Adrenal gland (tissue), 12 donors: ENCODE results near the gene CAPN13. TPM values are rescaled to one million over a fixed set of nuclear protein-coding genes. Genes with fewer than 3 reads are reported as not detected.

Source experiments
- DNase-seq, 7 donors: peaks; one replicate each; pipeline ENCODE4 v3.0.0-alpha.2; 2019 to 2020
- H3K27ac ChIP-seq, 5 donors: fragments of 200-600 bp; sonication (generic) in 4 of 5; 1 replicate in 3 of 5; 2 replicates in 2 of 5; pipeline versions ENCODE4 v1.5.1 to v1.8.0; 2016 to 2020; ENCODE audit warnings: mild to moderate bottlenecking in 1 of 5
- H3K27me3 ChIP-seq: fragments of 200-600 bp; 2 replicates; pipeline ENCODE4 v1.8.0; 2021
- H3K36me3 ChIP-seq, 2 donors: fragments of 200-600 bp; replicated peaks in 1 of 2; 1 replicate in 1 of 2; 2 replicates in 1 of 2; pipeline versions ENCODE4 v1.5.1 to v1.8.0; 2018 to 2022
- H3K4me1 ChIP-seq, 2 donors: fragments of 200-600 bp; replicated peaks in 1 of 2; 1 replicate in 1 of 2; 2 replicates in 1 of 2; pipeline versions ENCODE4 v1.5.1 to v1.8.0; 2018 to 2021
- H3K4me3 ChIP-seq, 4 donors: fragments of 200-600 bp; sonication (generic) in 3 of 4; one replicate each; pipeline ENCODE4 v1.5.1; 2016 to 2018
- H3K9me3 ChIP-seq, 3 donors: fragments of 200-600 bp; sonication (generic) in 1 of 3; replicated peaks in 1 of 3; 1 replicate in 2 of 3; 2 replicates in 1 of 3; pipeline versions ENCODE4 v1.5.1 to v1.8.0; 2016 to 2021
- POLR2A ChIP-seq, 2 donors: fragments of 450-650 bp; IDR thresholded peaks; one replicate each; pipeline ENCODE4 v1.6.1; 2017; ENCODE audit warnings: antibody characterized with exemption in 2 of 2, mild to moderate bottlenecking in 2 of 2, moderate library complexity in 1 of 2
- WGBS, 4 donors: extraction: QIAGEN DNeasy Blood & Tissue Kit in 2 of 4; methylation state at CpG; one replicate each; pipeline versions ENCODE4 v1.1.5 to v1.1.7; 2013 to 2017; 5-methylcytosine and 5-hydroxymethylcytosine counted together
- intact Hi-C, 2 donors: fragments of 100-400 bp; cut with DNase I; formaldehyde crosslinking; loops; one replicate each; pipeline versions ENCODE4 v1.14.1 to v1.15.0; 2022 to 2023
- polyA plus RNA-seq, 3 donors: library from polyadenylated mRNA; stranded (reverse); fragments of 200-250 nt in 2 of 3; fragments of 350-450 nt in 1 of 3; fragmentation: Illumina TruSeq in 1 of 3; extraction: RNeasy Lipid Tissue Mini Kit (QIAGEN cat#74804) in 1 of 3; gene quantifications; one replicate each; pipeline ENCODE4 v1.2.3, GENCODE V29; 2013 to 2014
- total RNA-seq, 9 donors: library from RNA; depleted of rRNA in 4 of 9; stranded (reverse); fragments of >200 nt in 4 of 9; fragments of 120-200 nt in 1 of 9; fragmentation: NEBNext Ultra II Directional in 1 of 9; extraction: Animal tissue kit (Norgen Biotek cat#: 25700) in 1 of 9; gene quantifications; one replicate each; pipeline versions ENCODE4 v1.1.0 to v1.2.4, GENCODE V29; 2013 to 2023
- TF ChIP-seq, protein P1 (sequence below), 6 experiments: fragments of 450-650 bp in 4 of 6; fragments of 200-600 bp in 2 of 6; sonication (generic) in 1 of 6; IDR thresholded peaks; 1 replicate in 5 of 6; 2 replicates in 1 of 6; pipeline versions ENCODE4 v1.5.1 to v1.8.0; 2016 to 2021; ENCODE audit warnings: antibody characterized with exemption in 6 of 6, mild to moderate bottlenecking in 2 of 6, moderate library complexity in 1 of 6
- donor health status: healthy with polysubstance abuse.
- donor health status: Bipolar disorder and iron deficiency.
- donor health status: DM: yes; HTN: yes; CAD: no.
- donor health status: DM: no; HTN: no; CAD: no.
- donor health status: DM: no; HTN: no; CAD: no.
- donor health status: DM: yes; HTN: yes; CAD: no.

CAPN13 gene
- total and polyA plus RNA-seq, 12 donors: 0.10 to 0.37 (median 0.23) TPM; not detected in 8

DNA sequence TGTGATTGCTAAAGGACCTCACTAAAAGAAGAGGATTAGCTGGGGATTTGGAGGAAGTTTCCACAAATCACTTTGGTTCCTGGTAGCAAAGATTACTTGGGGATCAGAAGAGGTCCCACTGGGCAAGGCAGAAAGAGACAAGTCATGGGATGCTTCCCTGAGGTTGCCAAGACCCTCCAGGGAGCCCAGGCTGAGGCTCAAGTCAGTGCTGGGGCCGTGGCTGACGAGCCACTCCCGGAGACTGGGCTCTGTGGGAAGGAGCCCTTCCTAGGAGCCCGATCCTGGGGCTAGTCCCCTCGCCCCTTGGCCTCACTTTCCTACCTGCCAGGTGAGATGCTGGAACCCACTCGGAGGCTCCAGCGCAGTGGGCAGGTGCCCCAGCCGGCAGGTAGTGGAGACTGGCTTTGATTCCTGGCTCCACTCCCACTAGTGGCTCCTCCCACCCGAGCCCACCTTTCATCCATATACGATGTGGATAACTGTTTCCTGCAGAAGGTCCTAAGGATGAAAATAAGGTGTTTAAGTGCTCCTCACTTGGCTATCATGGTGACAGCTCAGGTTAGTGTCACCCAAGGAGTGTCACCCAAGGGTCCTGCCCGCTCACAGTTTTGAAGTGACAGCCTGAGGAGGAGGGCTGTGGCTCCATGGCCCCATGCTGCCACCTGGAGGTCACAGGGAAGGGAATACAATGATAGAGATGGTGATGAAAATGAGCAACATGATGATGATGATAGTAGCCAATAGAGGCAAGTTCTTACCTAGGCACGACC is 100.5 kb downstream of the CAPN13 start:
- H3K4me3 ChIP-seq: no peak overlapping the region
- no peaks in the 10 kb centered on the region for H3K36me3 ChIP-seq
- TF ChIP-seq, protein P1, sequence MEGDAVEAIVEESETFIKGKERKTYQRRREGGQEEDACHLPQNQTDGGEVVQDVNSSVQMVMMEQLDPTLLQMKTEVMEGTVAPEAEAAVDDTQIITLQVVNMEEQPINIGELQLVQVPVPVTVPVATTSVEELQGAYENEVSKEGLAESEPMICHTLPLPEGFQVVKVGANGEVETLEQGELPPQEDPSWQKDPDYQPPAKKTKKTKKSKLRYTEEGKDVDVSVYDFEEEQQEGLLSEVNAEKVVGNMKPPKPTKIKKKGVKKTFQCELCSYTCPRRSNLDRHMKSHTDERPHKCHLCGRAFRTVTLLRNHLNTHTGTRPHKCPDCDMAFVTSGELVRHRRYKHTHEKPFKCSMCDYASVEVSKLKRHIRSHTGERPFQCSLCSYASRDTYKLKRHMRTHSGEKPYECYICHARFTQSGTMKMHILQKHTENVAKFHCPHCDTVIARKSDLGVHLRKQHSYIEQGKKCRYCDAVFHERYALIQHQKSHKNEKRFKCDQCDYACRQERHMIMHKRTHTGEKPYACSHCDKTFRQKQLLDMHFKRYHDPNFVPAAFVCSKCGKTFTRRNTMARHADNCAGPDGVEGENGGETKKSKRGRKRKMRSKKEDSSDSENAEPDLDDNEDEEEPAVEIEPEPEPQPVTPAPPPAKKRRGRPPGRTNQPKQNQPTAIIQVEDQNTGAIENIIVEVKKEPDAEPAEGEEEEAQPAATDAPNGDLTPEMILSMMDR (IDR thresholded peaks at IDR 0.05): peak; percentile 62 to 91 (median 82)
- no peak for TF ChIP-seq POLR2A (IDR thresholded peaks at IDR 0.05)
- peaks cover 0 to 10% (median 10%) of the 10 kb centered on the region in 3 donors for H3K9me3 ChIP-seq
- no peaks in the 10 kb centered on the region for H3K4me1 ChIP-seq
- WGBS, 4 donors: 37 to 63% (median 58%) methylated on average over 6 to 12 of the region's 12 CpGs
- DNase-seq: peak; percentile 56 to 86 (median 74)
- intact Hi-C loops: loop anchor here in 1 of 2 donors (5.0 to 10.0 kb wide), 2 partner anchors 499 to 542 kb away; no protein-coding TSS in a partner anchor
- peaks cover 4% of the 10 kb centered on the region for H3K27me3 ChIP-seq
- no peak overlapping the region for H3K27ac ChIP-seq

- H3K36me3 ChIP-seq: no peaks in the 10 kb centered on the region
- peak overlapping the region in 2 of 5 donors; percentile 24 to 31 for H3K27ac ChIP-seq
- 85 to 90% (median 89%) methylated on average over 10 of the region's 10 CpGs for WGBS, 4 donors
- H3K9me3 ChIP-seq: peaks cover 0 to 13% (median 12%) of the 10 kb centered on the region in 3 donors
- no peaks in the 10 kb centered on the region for H3K4me1 ChIP-seq
- no peak overlapping the region for H3K4me3 ChIP-seq
- peak in 1 of 7 donors; percentile 35 for DNase-seq
- intact Hi-C loops: loop anchor here in 1 of 2 donors (5.0 to 10.0 kb wide), 2 partner anchors 499 to 541 kb away; no protein-coding TSS in a partner anchor
- TF ChIP-seq, protein P1 (IDR thresholded peaks at IDR 0.05): no peak
- no peak for TF ChIP-seq POLR2A (IDR thresholded peaks at IDR 0.05)
- H3K27me3 ChIP-seq: peaks cover 4% of the 10 kb centered on the region
These were observed 101.3 kb downstream of the CAPN13 start for GRCh38 chr2:30705711-30706533.

DNA sequence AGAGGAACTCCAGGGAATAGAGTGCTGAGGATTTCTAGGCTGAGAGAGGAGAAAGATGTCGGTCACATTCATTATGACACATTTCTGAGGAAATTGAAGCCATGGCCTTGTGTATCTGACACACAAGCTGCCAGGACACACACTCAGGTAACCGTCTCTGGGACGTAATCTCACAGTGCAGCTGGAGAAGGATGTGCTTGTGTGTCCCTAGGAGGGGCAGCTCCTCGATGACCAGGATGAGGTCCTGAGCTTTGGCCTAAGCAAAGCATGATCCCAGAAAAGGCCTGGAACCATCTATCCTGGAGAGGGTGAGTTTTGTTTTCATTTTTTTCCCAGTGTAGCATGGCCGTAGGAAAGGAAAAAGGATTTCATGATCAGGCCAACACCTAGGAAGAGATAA is 102.2 kb downstream of the CAPN13 start:
- no peak overlapping the region for H3K4me3 ChIP-seq
- H3K9me3 ChIP-seq: peaks cover 0 to 15% (median 13%) of the 10 kb centered on the region in 3 donors
- H3K27ac ChIP-seq: peak overlapping the region in 2 of 5 donors; percentile 24 to 31
- H3K36me3 ChIP-seq: no peaks in the 10 kb centered on the region
- H3K4me1 ChIP-seq: no peaks in the 10 kb centered on the region
- H3K27me3 ChIP-seq: peaks cover 4% of the 10 kb centered on the region
- peak in 1 of 7 donors; percentile 43 for DNase-seq
- WGBS, 4 donors: 61 to 70% (median 64%) methylated on average over 4 to 5 of the region's 5 CpGs
- intact Hi-C loops: loop anchor here in 1 of 2 donors (5.0 to 10.0 kb wide), 2 partner anchors 498 to 540 kb away; no protein-coding TSS in a partner anchor
- TF ChIP-seq, protein P1 (IDR thresholded peaks at IDR 0.05): no peak
- no peak for TF ChIP-seq POLR2A (IDR thresholded peaks at IDR 0.05)
